Tibial artery (tissue), 4 donors: Measurements from ENCODE around the gene RERE.

ENCODE experiments used
- DNase-seq, 2 donors: peaks; one replicate each; pipeline ENCODE4 v3.0.0-alpha.2; 2019
- H3K27ac ChIP-seq, 2 donors: fragments of 200-600 bp; sonication (generic) in 1 of 2; 1 replicate in 1 of 2; 2 replicates in 1 of 2; pipeline ENCODE4 v1.5.1; 2018 to 2019; ENCODE audit warnings: mild to moderate bottlenecking in 1 of 2
- H3K27me3 ChIP-seq, 2 donors: fragments of 200-600 bp; sonication (generic) in 1 of 2; one replicate each; pipeline versions ENCODE4 v1.5.1 to v1.6.0; 2016 to 2019
- H3K36me3 ChIP-seq, 3 donors: fragments of 200-600 bp; sonication (generic) in 2 of 3; one replicate each; pipeline ENCODE4 v1.5.1; 2016 to 2019; ENCODE audit warnings: mild to moderate bottlenecking in 2 of 3
- H3K4me1 ChIP-seq, 4 donors: fragments of 200-600 bp; sonication (generic) in 2 of 4; 1 replicate in 3 of 4; 2 replicates in 1 of 4; pipeline ENCODE4 v1.5.1; 2016 to 2019
- H3K4me3 ChIP-seq, 2 donors: fragments of 200-600 bp; sonication (generic) in 1 of 2; 1 replicate in 1 of 2; 2 replicates in 1 of 2; pipeline ENCODE4 v1.5.1; 2018 to 2019; ENCODE audit warnings: mild to moderate bottlenecking in 2 of 2
- H3K9me3 ChIP-seq, 3 donors: fragments of 200-600 bp; sonication (generic) in 1 of 3; one replicate each; pipeline ENCODE4 v1.5.1; 2016 to 2019
- CTCF ChIP-seq, 2 experiments: fragments of 200-600 bp in 1 of 2; fragments of 450-650 bp in 1 of 2; IDR thresholded peaks; one replicate each; pipeline ENCODE4 v1.5.1; 2017 to 2019; ENCODE audit warnings: antibody characterized with exemption in 2 of 2, mild to moderate bottlenecking in 1 of 2, moderate library complexity in 1 of 2
- intact Hi-C: fragments of 100-400 bp; cut with DNase I; formaldehyde crosslinking; loops from one replicate; pipeline ENCODE4 v1.15.0; 2023; ENCODE audit warnings: low total_unique reads

The RERE gene

GRCh38 chr1:8352886-8353785 is 464.3 kb downstream of the RERE start:
- no peaks in the 10 kb centered on the region for H3K27me3 ChIP-seq
- H3K9me3 ChIP-seq = no peaks in the 10 kb centered on the region
- H3K36me3 ChIP-seq = peaks cover 46 to 54% (median 46%) of the 10 kb centered on the region in 3 donors
- DNase-seq = peak; percentile 34 to 67
- intact Hi-C loops = no loop called here
- H3K4me3 ChIP-seq = no peak overlapping the region
- peaks cover 0 to 33% (median 17%) of the 10 kb centered on the region in 4 donors for H3K4me1 ChIP-seq
- peak overlapping the region; percentile 37 to 64 for H3K27ac ChIP-seq
- no peak for TF ChIP-seq CTCF (IDR thresholded peaks at IDR 0.05)

GRCh38 chr1:8352471-8352845 is 465.0 kb downstream of the RERE start:
- TF ChIP-seq CTCF (IDR thresholded peaks at IDR 0.05) = no peak
- peak overlapping the region; percentile 37 to 64 for H3K27ac ChIP-seq
- H3K4me1 ChIP-seq = peaks cover 0 to 33% (median 17%) of the 10 kb centered on the region in 4 donors

GRCh38 chr1:8351693-8352470 is 465.6 kb downstream of the RERE start:
- no peak overlapping the region for H3K4me3 ChIP-seq
- H3K27ac ChIP-seq = peak overlapping the region; percentile 37 to 64
- H3K4me1 ChIP-seq = peaks cover 0 to 33% (median 17%) of the 10 kb centered on the region in 4 donors
- H3K9me3 ChIP-seq = no peaks in the 10 kb centered on the region
- intact Hi-C loops = no loop called here
- no peaks in the 10 kb centered on the region for H3K27me3 ChIP-seq
- TF ChIP-seq CTCF (IDR thresholded peaks at IDR 0.05) = peak; percentile 54 to 73
- DNase-seq = peak in 1 of 2 donors; percentile 24
- peaks cover 34 to 41% (median 35%) of the 10 kb centered on the region in 3 donors for H3K36me3 ChIP-seq

More at GRCh38 chr1:8352471-8352845, 465.0 kb downstream of the RERE start:
- intact Hi-C loops = no loop called here
- DNase-seq = peak in 1 of 2 donors; percentile 20
- Histone ChIP-seq H3K36me3 (peaks cover 39 to 47% (median 40%) of the 10 kb centered on the region in 3 donors), H3K4me3 (no peak overlapping the region), H3K27me3 (no peaks in the 10 kb centered on the region), H3K9me3 (no peaks in the 10 kb centered on the region)

- Histone ChIP-seq H3K27ac (no peak overlapping the region), H3K4me3 (no peak overlapping the region), H3K27me3 (no peaks in the 10 kb centered on the region), H3K9me3 (no peaks in the 10 kb centered on the region), H3K36me3 (peaks cover 26 to 34% (median 28%) of the 10 kb centered on the region in 3 donors), H3K4me1 (peaks cover 0 to 33% (median 17%) of the 10 kb centered on the region in 4 donors)
- peak in 1 of 2 donors; percentile 25 for DNase-seq
- TF ChIP-seq CTCF (IDR thresholded peaks at IDR 0.05) = no peak
- intact Hi-C loops = no loop called here
These were observed 466.3 kb downstream of the RERE start for GRCh38 chr1:8350914-8351684.

GRCh38 chr1:8349961-8350360 is 467.5 kb downstream of the RERE start:
- Histone ChIP-seq H3K4me1 (peaks cover 0 to 33% (median 16%) of the 10 kb centered on the region in 4 donors), H3K9me3 (no peaks in the 10 kb centered on the region), H3K27me3 (no peaks in the 10 kb centered on the region), H3K27ac (peak overlapping the region; percentile 50 to 59), H3K4me3 (no peak overlapping the region), H3K36me3 (peaks cover 15 to 22% (median 16%) of the 10 kb centered on the region in 3 donors)
- intact Hi-C loops = loop anchor here (5.0 kb wide), 1 partner anchor 373 kb away; no protein-coding TSS in a partner anchor
- TF ChIP-seq CTCF (IDR thresholded peaks at IDR 0.05) = no peak
- peak in 1 of 2 donors; percentile 51 for DNase-seq
